OCI-M2 (cell line): ENCODE results near the gene GDF10.

ENCODE experiments used
- DNase-seq: peaks from one replicate; lab custom pipeline; 2025; ENCODE audit not compliant: unreplicated experiment; lab: John Stamatoyannopoulos, UW

Gene GDF10

GRCh38 chr10:47312663-47312995 is 12.6 kb downstream of the GDF10 start:
- no peak for DNase-seq

- no peak for DNase-seq
Observed at GRCh38 chr10:47314416-47314970, 14.5 kb downstream of the GDF10 start.

GRCh38 chr10:47315421-47315820 is 15.4 kb downstream of the GDF10 start:
- no peak for DNase-seq

GRCh38 chr10:47316131-47316530 is 16.1 kb downstream of the GDF10 start:
- DNase-seq = no peak

GRCh38 chr10:47317251-47317650 is 17.3 kb downstream of the GDF10 start:
- DNase-seq = no peak

- no peak for DNase-seq
Observed at GRCh38 chr10:47318706-47319105, 18.7 kb downstream of the GDF10 start.

- no peak for DNase-seq
Observed at GRCh38 chr10:47319784-47320183, 19.8 kb downstream of the GDF10 start.

GRCh38 chr10:47320812-47321211 is 20.8 kb downstream of the GDF10 start:
- no peak for DNase-seq

- DNase-seq = no peak
Observed at GRCh38 chr10:47321521-47322195, 21.7 kb downstream of the GDF10 start.

- DNase-seq = no peak
Observed at GRCh38 chr10:47322300-47323061, 22.5 kb downstream of the GDF10 start, which contains the start of gene GDF2. TSS of gene GDF2 (plus strand) at chr10:47322454. CDS start at chr10:47322669, 215 bp downstream.

- DNase-seq = no peak
Observed at GRCh38 chr10:47323087-47323486, 23.1 kb downstream of the GDF10 start.

- DNase-seq = no peak
Observed at GRCh38 chr10:47323636-47324296, 23.8 kb downstream of the GDF10 start.

GRCh38 chr10:47325303-47326291 is 25.6 kb downstream of the GDF10 start:
- no peak for DNase-seq

GRCh38 chr10:47326306-47326926 is 26.4 kb downstream of the GDF10 start:
- no peak for DNase-seq

GRCh38 chr10:47326927-47327330 is 26.9 kb downstream of the GDF10 start:
- DNase-seq = no peak

- DNase-seq = no peak
Observed at GRCh38 chr10:47329855-47330254, 29.9 kb downstream of the GDF10 start.

GRCh38 chr10:47330366-47330765 is 30.4 kb downstream of the GDF10 start:
- DNase-seq = no peak

GRCh38 chr10:47330804-47331203 is 30.8 kb downstream of the GDF10 start:
- DNase-seq = no peak

- no peak for DNase-seq
Observed at GRCh38 chr10:47331491-47331890, 31.5 kb downstream of the GDF10 start.

- DNase-seq = no peak
Observed at GRCh38 chr10:47331954-47332353, 32.0 kb downstream of the GDF10 start.
